ENCODE results near the gene HSPA12B. TPM values are rescaled to one million over a fixed set of nuclear protein-coding genes. Genes with fewer than 3 reads are reported as not detected.

HSPA12B gene
- total and polyA plus RNA-seq, 2 donors from 2014 or later: 8.7 to 18.9 TPM

- Histone ChIP-seq H3K27me3 (ENCODE audit: control insufficient read depth, insufficient read depth, low read length) (no peaks in the 10 kb centered on the region), H3K4me3 (ENCODE audit: low read length in 3 of 3) (no peak overlapping the region), H3K9me3 (ENCODE audit: control insufficient read depth in 2 of 3, insufficient read depth in 1 of 3, low read length in 3 of 3) (no peaks in the 10 kb centered on the region), H3K4me1 (ENCODE audit: control insufficient read depth in 2 of 3, insufficient read depth in 2 of 3, low read depth in 1 of 3, low read length in 3 of 3) (no peaks in the 10 kb centered on the region), H3K27ac (ENCODE audit: low read depth in 2 of 2, low read length in 2 of 2) (no peak overlapping the region), H3K9ac (ENCODE audit: low read length in 3 of 3) (no peak overlapping the region), H3K36me3 (ENCODE audit: control insufficient read depth in 2 of 3, insufficient read depth in 3 of 3, low read length in 3 of 3) (no peaks in the 10 kb centered on the region)
- no peak for FAIRE-seq
- intact Hi-C loops (cut with DNase I): no loop called here
- TF ChIP-seq, protein P1, sequence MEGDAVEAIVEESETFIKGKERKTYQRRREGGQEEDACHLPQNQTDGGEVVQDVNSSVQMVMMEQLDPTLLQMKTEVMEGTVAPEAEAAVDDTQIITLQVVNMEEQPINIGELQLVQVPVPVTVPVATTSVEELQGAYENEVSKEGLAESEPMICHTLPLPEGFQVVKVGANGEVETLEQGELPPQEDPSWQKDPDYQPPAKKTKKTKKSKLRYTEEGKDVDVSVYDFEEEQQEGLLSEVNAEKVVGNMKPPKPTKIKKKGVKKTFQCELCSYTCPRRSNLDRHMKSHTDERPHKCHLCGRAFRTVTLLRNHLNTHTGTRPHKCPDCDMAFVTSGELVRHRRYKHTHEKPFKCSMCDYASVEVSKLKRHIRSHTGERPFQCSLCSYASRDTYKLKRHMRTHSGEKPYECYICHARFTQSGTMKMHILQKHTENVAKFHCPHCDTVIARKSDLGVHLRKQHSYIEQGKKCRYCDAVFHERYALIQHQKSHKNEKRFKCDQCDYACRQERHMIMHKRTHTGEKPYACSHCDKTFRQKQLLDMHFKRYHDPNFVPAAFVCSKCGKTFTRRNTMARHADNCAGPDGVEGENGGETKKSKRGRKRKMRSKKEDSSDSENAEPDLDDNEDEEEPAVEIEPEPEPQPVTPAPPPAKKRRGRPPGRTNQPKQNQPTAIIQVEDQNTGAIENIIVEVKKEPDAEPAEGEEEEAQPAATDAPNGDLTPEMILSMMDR (IDR thresholded peaks at IDR 0.05; ENCODE audit: borderline replicate concordance, extremely low read depth, insufficient read depth): no peak
- DNase-seq: peak in 1 of 5 donors; percentile 29
Observed at GRCh38 chr20:3704087-3704486, 28.4 kb upstream of the HSPA12B start.

GRCh38 chr20:3705491-3705969 lies 27.0 kb upstream of the HSPA12B start:
- TF ChIP-seq, protein P1 (IDR thresholded peaks at IDR 0.05; ENCODE audit: borderline replicate concordance, extremely low read depth, insufficient read depth): no peak
- H3K27ac ChIP-seq (ENCODE audit: low read depth in 2 of 2, low read length in 2 of 2): no peak overlapping the region
- H3K9ac ChIP-seq (ENCODE audit: low read length in 3 of 3): no peak overlapping the region
- intact Hi-C loops (cut with DNase I): no loop called here
- no peak overlapping the region for H3K4me3 ChIP-seq (ENCODE audit: low read length in 3 of 3)
- H3K4me1 ChIP-seq (ENCODE audit: control insufficient read depth in 2 of 3, insufficient read depth in 2 of 3, low read depth in 1 of 3, low read length in 3 of 3): no peaks in the 10 kb centered on the region
- no peaks in the 10 kb centered on the region for H3K36me3 ChIP-seq (ENCODE audit: control insufficient read depth in 2 of 3, insufficient read depth in 3 of 3, low read length in 3 of 3)
- no peaks in the 10 kb centered on the region for H3K9me3 ChIP-seq (ENCODE audit: control insufficient read depth in 2 of 3, insufficient read depth in 1 of 3, low read length in 3 of 3)
- H3K27me3 ChIP-seq (ENCODE audit: control insufficient read depth, insufficient read depth, low read length): no peaks in the 10 kb centered on the region
- no peak for DNase-seq
- FAIRE-seq: no peak

DNA sequence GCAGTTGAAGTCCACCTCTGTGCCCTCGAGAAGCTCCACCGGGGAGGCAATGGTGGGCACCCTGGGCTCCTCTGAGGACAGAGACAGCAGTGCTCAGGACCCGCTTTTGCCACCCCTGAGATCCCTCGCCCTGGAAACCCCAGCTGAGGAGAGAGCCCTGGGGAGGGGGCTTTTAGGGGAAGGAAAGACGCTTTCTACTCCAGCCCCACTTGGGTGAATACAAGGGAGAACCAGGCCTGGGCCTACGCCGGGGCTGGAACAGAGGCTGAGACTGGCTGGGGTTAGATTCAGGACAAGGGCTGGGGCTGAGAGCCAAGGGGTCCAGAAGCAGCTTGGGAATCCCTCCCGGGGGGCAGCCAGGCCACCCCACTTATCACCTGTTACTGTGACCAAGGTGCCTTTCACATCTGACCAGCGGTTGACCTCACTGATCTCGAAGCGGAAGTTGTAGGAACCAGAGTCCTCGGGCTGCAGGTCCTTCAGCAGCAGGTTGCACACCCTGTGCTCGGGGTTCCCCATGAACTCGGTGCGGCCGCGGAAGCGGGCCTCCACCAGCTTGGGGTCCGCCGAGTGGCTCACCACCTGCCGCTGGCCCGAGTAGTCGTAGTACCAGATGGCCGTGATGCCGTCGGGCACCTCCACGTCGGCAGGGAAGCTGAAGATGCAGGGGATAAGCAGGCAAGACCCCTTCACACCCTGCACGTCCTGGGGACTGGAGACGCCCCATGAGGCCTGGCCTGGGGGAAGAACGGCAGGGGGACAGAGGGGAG lies 26.3 kb upstream of the HSPA12B start:
- DNase-seq (peak in 1 of 5 donors; percentile 66), FAIRE-seq (no peak)
- Histone ChIP-seq H3K36me3 (ENCODE audit: control insufficient read depth in 2 of 3, insufficient read depth in 3 of 3, low read length in 3 of 3) (no peaks in the 10 kb centered on the region), H3K9ac (ENCODE audit: low read length in 3 of 3) (no peak overlapping the region), H3K4me1 (ENCODE audit: control insufficient read depth in 2 of 3, insufficient read depth in 2 of 3, low read depth in 1 of 3, low read length in 3 of 3) (no peaks in the 10 kb centered on the region), H3K9me3 (ENCODE audit: control insufficient read depth in 2 of 3, insufficient read depth in 1 of 3, low read length in 3 of 3) (no peaks in the 10 kb centered on the region), H3K4me3 (ENCODE audit: low read length in 3 of 3) (no peak overlapping the region), H3K27ac (ENCODE audit: low read depth in 2 of 2, low read length in 2 of 2) (no peak overlapping the region), H3K27me3 (ENCODE audit: control insufficient read depth, insufficient read depth, low read length) (no peaks in the 10 kb centered on the region)
- intact Hi-C loops (cut with DNase I): no loop called here
- TF ChIP-seq, protein P1 (IDR thresholded peaks at IDR 0.05; ENCODE audit: borderline replicate concordance, extremely low read depth, insufficient read depth): no peak

All from kidney (tissue), 14 donors.